ENCODE data around the gene GOLGA6L9.
"Not testable (repeated sequence)": the region's sequence is repeated elsewhere in the genome, so short reads cannot be mapped to it uniquely, and the experiment has no call there.

The GOLGA6L9 gene, protein sequence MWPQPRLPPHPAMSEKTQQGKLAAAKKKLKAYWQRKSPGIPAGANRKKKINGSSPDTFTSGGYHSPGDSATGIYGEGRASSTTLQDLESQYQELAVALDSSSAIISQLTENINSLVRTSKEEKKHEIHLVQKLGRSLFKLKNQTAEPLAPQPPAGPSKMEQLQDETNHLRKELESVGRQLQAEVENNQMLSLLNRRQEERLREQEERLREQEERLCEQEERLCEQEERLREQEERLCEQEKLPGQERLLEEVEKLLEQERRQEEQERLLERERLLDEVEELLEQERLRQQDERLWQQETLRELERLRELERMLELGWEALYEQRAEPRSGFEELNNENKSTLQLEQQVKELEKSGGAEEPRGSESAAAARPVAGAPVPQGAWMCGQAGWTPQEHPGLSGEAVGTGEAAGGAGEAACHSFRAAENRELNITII

GRCh38 chr15:82429693-82430092 is at the start of gene GOLGA6L9:
TSS of gene GOLGA6L9 (plus strand) at chr15:82429816. CDS start at chr15:82430080, 264 bp downstream.
- not testable (repeated sequence) for DNase-seq (ENCODE audit: low read depth in 2 of 2)

- DNase-seq (ENCODE audit: low read depth in 2 of 2) = not testable (repeated sequence)
Observed at GRCh38 chr15:82381330-82381955, 48.2 kb upstream of the GOLGA6L9 start.

DNA sequence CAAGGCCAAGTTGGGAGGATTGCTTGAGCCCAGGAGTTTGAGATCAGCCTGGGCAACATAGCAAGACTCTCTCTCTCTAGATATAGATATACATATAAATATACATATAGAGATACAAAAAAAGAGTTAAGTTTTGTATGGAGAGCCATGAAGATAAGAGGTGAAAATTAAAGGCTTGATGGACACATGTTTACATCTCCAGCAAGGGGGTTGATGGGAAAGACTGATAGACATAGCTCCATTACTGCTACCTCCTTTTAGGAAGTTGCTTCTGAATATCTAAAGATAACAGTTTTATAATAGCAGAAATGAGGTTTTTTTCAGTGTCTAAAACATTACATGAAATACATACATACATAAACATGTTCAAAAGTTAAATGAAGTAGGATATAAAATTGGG is 42.4 kb upstream of the GOLGA6L9 start:
- not testable (repeated sequence) for DNase-seq (ENCODE audit: low read depth in 2 of 2)

- not testable (repeated sequence) for DNase-seq (ENCODE audit: low read depth in 2 of 2)
Observed at GRCh38 chr15:82390152-82390551, 39.5 kb upstream of the GOLGA6L9 start.

- DNase-seq (ENCODE audit: low read depth in 2 of 2) = not testable (repeated sequence)
Observed at GRCh38 chr15:82392077-82392476, 37.5 kb upstream of the GOLGA6L9 start.

GRCh38 chr15:82393671-82394070 is 35.9 kb upstream of the GOLGA6L9 start:
- no peak for DNase-seq (ENCODE audit: low read depth in 2 of 2)

DNA sequence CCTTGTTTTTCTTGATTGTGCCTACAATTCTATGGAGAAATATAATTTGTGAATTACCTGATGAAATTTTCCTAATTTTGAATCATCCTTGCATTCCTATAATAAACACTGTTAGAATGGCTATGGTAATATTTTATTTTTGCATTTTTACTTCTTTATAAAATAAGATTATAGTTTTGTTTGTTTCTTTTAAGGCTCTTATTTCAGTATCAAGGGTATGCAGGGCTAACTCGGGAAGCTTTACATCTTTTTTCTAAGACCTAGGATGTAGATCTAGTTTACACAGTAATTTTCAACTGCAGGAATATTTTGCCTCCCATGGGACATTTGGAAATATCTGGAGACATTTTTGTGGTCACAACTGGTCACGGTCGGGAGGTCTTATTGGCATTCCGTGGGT is 33.8 kb upstream of the GOLGA6L9 start:
- DNase-seq (ENCODE audit: low read depth in 2 of 2) = peak in 1 of 2 experiments; percentile 10

GRCh38 chr15:82397817-82398216 is 31.8 kb upstream of the GOLGA6L9 start:
- DNase-seq (ENCODE audit: low read depth in 2 of 2) = no peak

GRCh38 chr15:82398785-82399184 is 30.8 kb upstream of the GOLGA6L9 start:
- DNase-seq (ENCODE audit: low read depth in 2 of 2) = no peak

DNA sequence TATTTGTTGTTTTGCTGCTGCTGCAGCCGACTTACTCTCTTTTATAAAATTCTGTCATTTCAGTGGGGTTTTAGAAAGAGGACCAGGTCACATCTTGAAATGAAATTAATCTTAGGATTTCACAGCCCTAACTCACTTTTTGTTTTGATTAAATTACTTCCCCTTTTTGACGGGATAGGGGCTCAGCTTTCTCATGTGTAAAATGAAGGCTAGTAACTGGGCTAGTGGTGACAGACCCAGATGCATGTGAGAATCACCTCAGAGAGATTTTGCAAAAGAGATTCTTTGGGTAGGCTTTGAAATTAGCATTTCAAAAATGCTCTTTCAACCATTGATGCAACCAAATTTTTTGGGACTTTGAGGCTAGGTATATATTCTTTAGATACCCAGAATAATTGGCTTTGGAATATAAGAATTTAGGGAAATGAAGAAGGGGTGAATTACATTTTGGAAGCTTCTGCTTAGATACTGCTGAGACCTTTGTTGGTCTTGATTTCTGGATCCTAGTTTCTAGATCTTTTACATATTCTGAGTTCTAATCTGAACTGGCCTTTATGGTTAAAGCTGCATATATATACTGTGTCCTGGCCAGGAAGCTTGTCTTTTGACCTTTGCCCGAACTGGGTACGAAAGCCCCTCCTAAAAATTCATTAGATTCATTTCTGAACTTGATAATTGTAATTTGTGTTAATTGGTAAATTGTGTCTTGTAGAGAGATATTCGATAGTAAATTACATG is 30.1 kb upstream of the GOLGA6L9 start:
- DNase-seq (ENCODE audit: low read depth in 2 of 2) = not testable (repeated sequence)

GRCh38 chr15:82401918-82402317 is 27.7 kb upstream of the GOLGA6L9 start:
- not testable (repeated sequence) for DNase-seq (ENCODE audit: low read depth in 2 of 2)

DNA sequence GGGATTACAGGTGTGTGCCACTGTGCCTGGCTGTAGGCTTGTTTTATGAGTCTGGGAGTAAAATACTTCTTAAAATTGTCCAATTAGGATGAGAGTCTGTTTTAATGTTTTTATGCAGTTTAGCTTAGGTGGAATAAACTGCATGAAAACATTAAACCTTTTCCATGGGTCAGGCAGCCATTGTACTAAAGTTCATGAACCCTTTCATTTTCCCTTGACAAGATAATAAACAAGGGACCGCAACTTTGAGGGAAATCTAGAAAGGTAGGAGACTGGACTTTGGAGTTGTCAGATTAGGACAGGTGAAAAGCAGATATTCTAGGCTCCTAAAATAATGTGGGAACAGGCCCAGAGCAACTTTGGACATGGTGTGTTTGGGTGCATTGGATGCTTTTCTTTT is 27.3 kb upstream of the GOLGA6L9 start:
- DNase-seq (ENCODE audit: low read depth in 2 of 2) = not testable (repeated sequence)

DNA sequence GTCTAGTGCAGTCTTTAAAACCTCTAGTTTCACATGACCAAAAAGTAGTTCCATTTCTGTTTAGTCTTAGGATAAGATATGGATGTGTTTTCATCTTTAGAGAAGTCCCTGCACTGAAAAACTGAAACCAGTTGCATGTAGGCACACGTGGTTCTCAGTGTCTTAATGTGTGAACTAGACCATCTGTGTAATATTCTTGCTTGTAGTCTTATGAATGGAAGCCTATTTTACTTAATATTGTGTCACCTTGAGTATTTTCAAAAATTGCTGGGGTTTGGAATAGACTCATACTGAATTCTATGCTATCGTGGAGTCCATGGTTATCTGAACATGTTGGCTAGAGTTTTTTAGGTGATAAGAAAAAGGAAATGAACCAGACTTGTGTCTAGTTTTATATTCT is 23.4 kb upstream of the GOLGA6L9 start:
- not testable (repeated sequence) for DNase-seq (ENCODE audit: low read depth in 2 of 2)

DNA sequence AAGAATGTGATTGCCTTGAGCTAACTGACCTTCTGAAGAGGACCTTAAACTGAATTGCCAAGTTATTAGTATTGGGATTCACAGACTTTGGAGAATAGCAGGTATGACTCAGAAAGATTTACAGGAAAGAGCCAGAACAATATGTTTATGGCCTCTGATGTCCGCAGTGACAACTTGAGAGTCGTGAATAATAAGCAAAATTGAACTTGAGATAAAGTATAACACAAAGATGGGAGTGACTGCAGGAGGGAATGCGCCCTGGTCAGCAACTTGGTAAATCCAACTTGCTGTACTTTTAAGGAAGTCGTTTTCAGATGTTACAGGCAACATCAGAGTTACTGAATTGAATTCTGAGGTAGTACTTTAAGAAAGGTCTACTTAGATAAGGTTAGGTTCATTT is 19.3 kb upstream of the GOLGA6L9 start:
- not testable (repeated sequence) for DNase-seq (ENCODE audit: low read depth in 2 of 2)

GRCh38 chr15:82411595-82411994 is 18.0 kb upstream of the GOLGA6L9 start:
- DNase-seq (ENCODE audit: low read depth in 2 of 2) = not testable (repeated sequence)

DNA sequence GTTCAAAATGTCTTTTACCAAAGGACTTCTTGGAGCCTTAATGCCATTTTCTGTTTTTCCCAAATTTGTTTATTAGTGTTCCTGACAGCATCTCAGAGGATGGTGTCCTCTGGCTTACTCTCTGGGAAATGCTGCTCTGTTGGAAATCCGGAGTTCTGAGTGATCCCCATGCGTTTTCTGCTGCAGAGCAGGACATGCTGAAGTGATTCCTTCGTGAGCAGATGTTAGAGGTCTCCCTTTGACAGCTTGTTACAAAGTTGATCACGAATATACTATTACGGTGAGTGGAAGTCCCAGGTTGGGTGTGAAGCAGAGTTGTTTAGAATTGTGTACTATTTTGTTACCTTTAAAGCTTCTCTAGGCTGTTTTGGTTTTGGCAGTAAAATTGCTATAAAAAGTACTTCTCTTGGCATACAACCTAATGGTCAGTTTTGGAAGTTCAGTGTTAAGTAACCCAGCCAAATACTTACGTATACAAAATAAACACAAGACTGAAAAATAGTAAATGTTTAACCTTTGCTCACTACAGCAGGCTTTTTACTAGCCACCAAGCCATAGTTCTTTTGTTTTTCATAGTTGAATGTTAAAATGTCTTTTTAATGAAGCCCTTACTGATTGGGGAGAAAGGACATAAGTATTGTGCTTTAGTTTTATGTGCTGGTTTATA is 15.0 kb upstream of the GOLGA6L9 start:
- not testable (repeated sequence) for DNase-seq (ENCODE audit: low read depth in 2 of 2)

DNA sequence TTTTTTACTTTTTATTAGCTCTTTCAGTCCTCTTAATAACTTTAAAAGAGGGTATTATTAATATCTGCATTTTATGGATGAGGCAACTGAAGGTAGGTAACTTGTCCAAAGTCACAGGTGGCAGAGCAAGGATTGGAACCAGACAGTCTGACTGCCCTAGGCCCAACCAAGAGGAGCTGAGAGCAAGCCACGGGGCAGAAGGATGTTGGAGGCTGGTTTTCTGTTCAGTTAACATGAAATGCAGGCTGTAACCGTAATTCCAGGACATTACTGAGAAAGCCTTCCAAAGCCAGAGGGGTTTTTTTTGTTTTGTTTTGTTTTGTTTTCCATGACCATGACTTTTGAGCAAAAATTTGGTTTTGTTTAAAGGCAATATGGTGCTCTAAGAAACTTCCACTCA is 9.1 kb upstream of the GOLGA6L9 start:
- DNase-seq (ENCODE audit: low read depth in 2 of 2) = not testable (repeated sequence)

GRCh38 chr15:82420966-82421365 is 8.7 kb upstream of the GOLGA6L9 start:
- DNase-seq (ENCODE audit: low read depth in 2 of 2) = not testable (repeated sequence)

- DNase-seq (ENCODE audit: low read depth in 2 of 2) = not testable (repeated sequence)
Observed at GRCh38 chr15:82427117-82427516, 2.5 kb upstream of the GOLGA6L9 start.

- DNase-seq (ENCODE audit: low read depth in 2 of 2) = not testable (repeated sequence)
Observed at GRCh38 chr15:82445420-82445819, 15.8 kb downstream of the GOLGA6L9 start.

GRCh38 chr15:82457336-82457735 is 27.7 kb downstream of the GOLGA6L9 start:
- not testable (repeated sequence) for DNase-seq (ENCODE audit: low read depth in 2 of 2)

DNA sequence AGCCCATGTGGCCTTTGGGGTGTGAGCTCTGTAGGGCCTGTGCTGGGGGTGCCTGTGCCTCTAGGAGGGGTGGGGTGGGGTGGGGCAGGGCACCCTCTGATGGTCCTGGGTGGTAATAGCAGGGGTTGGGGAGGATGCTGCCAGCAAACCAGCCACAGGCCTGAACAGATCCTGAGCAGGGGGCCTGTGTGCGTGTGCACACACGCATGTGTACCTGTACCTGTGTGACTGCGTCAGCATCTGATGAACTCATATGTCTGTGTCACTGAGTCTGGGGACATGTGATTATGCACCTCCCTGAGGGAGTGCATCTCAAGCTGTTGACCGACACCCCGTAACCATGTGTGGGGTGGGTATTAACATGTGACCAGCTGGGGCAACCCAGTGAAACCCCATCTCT is 36.0 kb downstream of the GOLGA6L9 start:
- DNase-seq (ENCODE audit: low read depth in 2 of 2) = not testable (repeated sequence)
